Gastrocnemius medialis (tissue), 4 donors: Measurements from ENCODE around the gene SLC24A3.

ENCODE experiments used
- POLR2A ChIP-seq, 2 donors: fragments of 450-650 bp; IDR thresholded peaks; one replicate each; pipeline ENCODE4 v1.6.1; 2017; ENCODE audit warnings: antibody characterized with exemption in 2 of 2, mild to moderate bottlenecking in 2 of 2, moderate library complexity in 2 of 2
- TF ChIP-seq, protein P1 (sequence below), 5 experiments: fragments of 450-650 bp in 3 of 5; fragments of 200-600 bp in 2 of 5; sonication (generic) in 2 of 5; IDR thresholded peaks in 4 of 5; conservative IDR thresholded peaks in 1 of 5; 1 replicate in 4 of 5; 2 replicates in 1 of 5; pipeline ENCODE4 v1.5.1; 2016 to 2019; ENCODE audit warnings: antibody characterized with exemption in 5 of 5, mild to moderate bottlenecking in 3 of 5, moderate library complexity in 3 of 5

DNA sequence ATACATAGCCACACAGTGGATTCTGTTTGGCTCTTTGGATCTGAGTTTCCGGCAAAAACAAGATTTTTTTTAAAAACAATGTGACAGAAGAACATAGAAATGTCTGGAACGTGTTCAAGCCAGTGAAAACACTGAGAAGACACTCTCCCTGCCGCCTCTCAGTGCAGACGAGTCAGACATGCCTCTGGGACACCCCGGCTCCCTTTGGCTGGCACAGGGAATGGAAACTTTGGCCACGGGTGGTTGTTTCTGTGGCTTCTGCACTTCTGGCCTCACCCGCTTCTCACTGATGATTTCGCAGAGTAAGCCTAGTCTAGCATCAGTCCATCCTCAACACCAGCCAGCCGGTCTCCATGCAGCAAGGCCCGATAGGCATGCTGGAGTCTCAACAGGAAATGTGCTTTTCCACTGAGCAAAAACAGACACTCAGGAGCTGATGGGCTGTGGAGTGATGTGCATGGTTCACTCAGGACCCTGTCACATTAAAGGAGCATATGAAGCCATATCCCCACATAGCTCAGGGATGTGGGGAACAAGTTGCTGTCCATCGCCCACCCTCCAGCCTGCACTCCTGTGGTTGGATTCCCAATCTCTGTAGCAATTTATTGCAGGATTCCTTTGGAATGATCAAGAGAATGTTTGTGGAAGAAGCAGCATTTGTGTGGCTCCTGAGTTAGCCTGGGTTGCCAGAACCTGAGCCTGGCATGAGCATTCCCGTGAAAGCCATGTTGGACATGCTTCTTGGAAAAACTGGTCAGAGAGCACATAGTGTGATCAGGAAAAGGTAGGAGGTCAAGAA is 283.7 kb downstream of the SLC24A3 start:
- TF ChIP-seq, protein P1, sequence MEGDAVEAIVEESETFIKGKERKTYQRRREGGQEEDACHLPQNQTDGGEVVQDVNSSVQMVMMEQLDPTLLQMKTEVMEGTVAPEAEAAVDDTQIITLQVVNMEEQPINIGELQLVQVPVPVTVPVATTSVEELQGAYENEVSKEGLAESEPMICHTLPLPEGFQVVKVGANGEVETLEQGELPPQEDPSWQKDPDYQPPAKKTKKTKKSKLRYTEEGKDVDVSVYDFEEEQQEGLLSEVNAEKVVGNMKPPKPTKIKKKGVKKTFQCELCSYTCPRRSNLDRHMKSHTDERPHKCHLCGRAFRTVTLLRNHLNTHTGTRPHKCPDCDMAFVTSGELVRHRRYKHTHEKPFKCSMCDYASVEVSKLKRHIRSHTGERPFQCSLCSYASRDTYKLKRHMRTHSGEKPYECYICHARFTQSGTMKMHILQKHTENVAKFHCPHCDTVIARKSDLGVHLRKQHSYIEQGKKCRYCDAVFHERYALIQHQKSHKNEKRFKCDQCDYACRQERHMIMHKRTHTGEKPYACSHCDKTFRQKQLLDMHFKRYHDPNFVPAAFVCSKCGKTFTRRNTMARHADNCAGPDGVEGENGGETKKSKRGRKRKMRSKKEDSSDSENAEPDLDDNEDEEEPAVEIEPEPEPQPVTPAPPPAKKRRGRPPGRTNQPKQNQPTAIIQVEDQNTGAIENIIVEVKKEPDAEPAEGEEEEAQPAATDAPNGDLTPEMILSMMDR (IDR thresholded peaks at IDR 0.05 in 4 of 5, conservative IDR thresholded peaks at IDR 0.05 in 1 of 5): no peak
- TF ChIP-seq POLR2A (IDR thresholded peaks at IDR 0.05): no peak
